K562 (cell line): ENCODE data around the gene CSF2.

Experiments
- CBFB ChIP-seq: sonication (generic); formaldehyde crosslinking; IDR thresholded peaks from 2 replicates; pipeline ENCODE4 v1.4.0; 2020; ENCODE audit warnings: mild to moderate bottlenecking, missing genetic modification reagents
- EGR1 ChIP-seq: fragments of 450-650 bp; conservative IDR thresholded peaks from 2 replicates; pipeline ENCODE4 v1.6.1; 2017; ENCODE audit warnings: mild to moderate bottlenecking
- FOS ChIP-seq: IDR thresholded peaks from 3 replicates; pipeline ENCODE4 v1.6.1; 2011; ENCODE audit not compliant: insufficient read length; ENCODE audit errors: extremely low read depth
- GTF2A2 ChIP-seq: IDR thresholded peaks from 2 replicates; pipeline ENCODE4 v1.6.1; 2016; ENCODE audit warnings: mild to moderate bottlenecking, missing genetic modification characterization, missing compliant biosample characterization
- KAT8 ChIP-seq: fragments of 450-650 bp; IDR thresholded peaks from 2 replicates; pipeline ENCODE4 v1.6.1; 2016; ENCODE audit warnings: low read depth, mild to moderate bottlenecking
- POLR2A ChIP-seq: fragments of 450-650 bp; conservative IDR thresholded peaks from 2 replicates; pipeline ENCODE4 v1.6.1; 2016
- POLR2AphosphoS2 ChIP-seq: IDR thresholded peaks from 2 replicates; pipeline ENCODE4 v1.6.1; 2012; ENCODE audit warnings: low read length, improper control_type of control experiment
- RNF2 ChIP-seq: sonication (generic); IDR thresholded peaks from 2 replicates; pipeline ENCODE4 v1.6.1; 2016
- SRF ChIP-seq, 2 experiments: fragments of 250-450, 450-650 bp in 1 of 2; sonication (Bioruptor Pico) in 1 of 2; sonication (generic) in 1 of 2; formaldehyde crosslinking; IDR thresholded peaks; 2 replicates each; pipeline versions ENCODE4 v1.5.0 to v1.5.1; 2020 to 2022; ENCODE audit warnings: mild to moderate bottlenecking in 1 of 2, missing genetic modification reagents in 1 of 2
- ZNF384 ChIP-seq: IDR thresholded peaks from 2 replicates; pipeline ENCODE4 v1.6.1; 2012; ENCODE audit warnings: low read depth, low read length, improper control_type of control experiment
- ZNF57 ChIP-seq: fragments of 450-650 bp; formaldehyde crosslinking; IDR thresholded peaks from 2 replicates; pipeline ENCODE4 v1.4.0; 2020; ENCODE audit warnings: mild to moderate bottlenecking, moderate library complexity
- ZNF584 ChIP-seq: fragments of 200-800 bp; sonication (Bioruptor generic); IDR thresholded peaks from 2 replicates; pipeline ENCODE4 v1.6.1; 2016; ENCODE audit warnings: low read depth, mild to moderate bottlenecking, missing genetic modification characterization, missing compliant biosample characterization
- TF ChIP-seq, protein P1 (sequence below), 3 experiments: IDR thresholded peaks in 2 of 3; conservative IDR thresholded peaks in 1 of 3; 2 replicates each; pipeline ENCODE4 v1.5.1; 2011 to 2012; ENCODE audit warnings: low read length in 3 of 3, mild to moderate bottlenecking in 3 of 3, control low read depth in 2 of 3, improper control_type of control experiment in 1 of 3, inconsistent platforms in 1 of 3, low read depth in 1 of 3, mixed read lengths in 1 of 3, moderate library complexity in 1 of 3; ENCODE audit not compliant: insufficient read depth in 2 of 3
- TF ChIP-seq, protein P2 (sequence below): sonication (generic); formaldehyde crosslinking; IDR thresholded peaks from 2 replicates; pipeline ENCODE4 v1.9.0; 2022; ENCODE audit warnings: mild to moderate bottlenecking, missing genetic modification reagents

DNA sequence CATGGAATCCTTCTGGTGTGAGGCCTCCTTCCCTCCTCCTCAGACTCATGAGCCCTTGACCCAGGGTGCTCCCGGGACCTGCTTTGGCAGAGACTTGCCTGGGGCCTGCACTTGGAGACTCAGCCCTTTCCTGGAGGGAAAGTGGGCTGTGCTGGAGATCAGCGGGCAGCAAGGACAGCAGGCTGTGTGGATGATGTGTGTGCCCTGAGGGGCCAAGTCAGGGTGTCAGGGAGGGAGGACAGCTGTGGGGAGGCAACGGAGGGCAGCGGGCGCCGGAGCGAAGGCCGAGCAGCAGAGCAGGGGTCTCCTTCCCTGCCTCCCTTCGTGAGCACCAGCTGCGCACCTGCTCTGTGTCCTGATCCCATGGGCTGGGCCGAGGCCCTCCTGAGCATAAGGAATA, 6.1 kb upstream of the CSF2 start:
- TF ChIP-seq POLR2A (no peak), ZNF384 (no peak), ZNF57 (CRISPR knock-in tag) (no peak), RNF2 (no peak), ZNF584 (CRISPR knock-in tag) (no peak), GTF2A2 (tag) (no peak), CBFB (CRISPR knock-in tag) (no peak), FOS (no peak), SRF (CRISPR knock-in tag; IDR thresholded peaks at IDR 0.05) (no peak), POLR2AphosphoS2 (no peak), EGR1 (no peak), KAT8 (no peak)
- TF ChIP-seq, protein P1, sequence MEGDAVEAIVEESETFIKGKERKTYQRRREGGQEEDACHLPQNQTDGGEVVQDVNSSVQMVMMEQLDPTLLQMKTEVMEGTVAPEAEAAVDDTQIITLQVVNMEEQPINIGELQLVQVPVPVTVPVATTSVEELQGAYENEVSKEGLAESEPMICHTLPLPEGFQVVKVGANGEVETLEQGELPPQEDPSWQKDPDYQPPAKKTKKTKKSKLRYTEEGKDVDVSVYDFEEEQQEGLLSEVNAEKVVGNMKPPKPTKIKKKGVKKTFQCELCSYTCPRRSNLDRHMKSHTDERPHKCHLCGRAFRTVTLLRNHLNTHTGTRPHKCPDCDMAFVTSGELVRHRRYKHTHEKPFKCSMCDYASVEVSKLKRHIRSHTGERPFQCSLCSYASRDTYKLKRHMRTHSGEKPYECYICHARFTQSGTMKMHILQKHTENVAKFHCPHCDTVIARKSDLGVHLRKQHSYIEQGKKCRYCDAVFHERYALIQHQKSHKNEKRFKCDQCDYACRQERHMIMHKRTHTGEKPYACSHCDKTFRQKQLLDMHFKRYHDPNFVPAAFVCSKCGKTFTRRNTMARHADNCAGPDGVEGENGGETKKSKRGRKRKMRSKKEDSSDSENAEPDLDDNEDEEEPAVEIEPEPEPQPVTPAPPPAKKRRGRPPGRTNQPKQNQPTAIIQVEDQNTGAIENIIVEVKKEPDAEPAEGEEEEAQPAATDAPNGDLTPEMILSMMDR (IDR thresholded peaks at IDR 0.05 in 2 of 3, conservative IDR thresholded peaks at IDR 0.05 in 1 of 3; ENCODE audit: insufficient read depth in 2 of 3, low read depth in 1 of 3, low read length in 3 of 3): no peak
- TF ChIP-seq, protein P2, sequence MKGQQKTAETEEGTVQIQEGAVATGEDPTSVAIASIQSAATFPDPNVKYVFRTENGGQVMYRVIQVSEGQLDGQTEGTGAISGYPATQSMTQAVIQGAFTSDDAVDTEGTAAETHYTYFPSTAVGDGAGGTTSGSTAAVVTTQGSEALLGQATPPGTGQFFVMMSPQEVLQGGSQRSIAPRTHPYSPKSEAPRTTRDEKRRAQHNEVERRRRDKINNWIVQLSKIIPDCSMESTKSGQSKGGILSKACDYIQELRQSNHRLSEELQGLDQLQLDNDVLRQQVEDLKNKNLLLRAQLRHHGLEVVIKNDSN (CRISPR knock-in tag): no peak
